ENCODE measurements around the gene INPP5A.
"Not testable (repeated sequence)": the region's sequence is repeated elsewhere in the genome, so short reads cannot be mapped to it uniquely, and the experiment has no call there.

INPP5A gene

GRCh38 chr10:132750936-132751335 is 213.3 kb downstream of the INPP5A start:
- DNase-seq, result no peak

GRCh38 chr10:132752378-132752777 is 214.8 kb downstream of the INPP5A start:
- DNase-seq, result no peak

- no peak for DNase-seq
Observed at GRCh38 chr10:132752961-132753360, 215.4 kb downstream of the INPP5A start.

- no peak for DNase-seq
Observed at GRCh38 chr10:132753596-132753995, 216.0 kb downstream of the INPP5A start.

GRCh38 chr10:132754071-132754470 is 216.5 kb downstream of the INPP5A start:
- no peak for DNase-seq

- DNase-seq, result no peak
Observed at GRCh38 chr10:132755166-132755711, 217.7 kb downstream of the INPP5A start.

GRCh38 chr10:132756591-132756990 is 219.0 kb downstream of the INPP5A start:
- DNase-seq, result no peak

GRCh38 chr10:132757171-132757570 is 219.6 kb downstream of the INPP5A start:
- DNase-seq, result no peak

GRCh38 chr10:132758865-132759264 is 221.3 kb downstream of the INPP5A start:
- no peak for DNase-seq

- DNase-seq, result no peak
Observed at GRCh38 chr10:132761395-132762060, 223.9 kb downstream of the INPP5A start.

GRCh38 chr10:132762267-132762666 is 224.7 kb downstream of the INPP5A start:
- DNase-seq, result no peak

- no peak for DNase-seq
Observed at GRCh38 chr10:132763545-132763944, 226.0 kb downstream of the INPP5A start.

- no peak for DNase-seq
Observed at GRCh38 chr10:132764108-132764507, 226.5 kb downstream of the INPP5A start.

- DNase-seq, result no peak
Observed at GRCh38 chr10:132765435-132765834, 227.8 kb downstream of the INPP5A start.

- no peak for DNase-seq
Observed at GRCh38 chr10:132766291-132766690, 228.7 kb downstream of the INPP5A start.

GRCh38 chr10:132768346-132769248 is 231.0 kb downstream of the INPP5A start:
- DNase-seq, result no peak

GRCh38 chr10:132770061-132771021 is 232.8 kb downstream of the INPP5A start:
- no peak for DNase-seq

- not testable (repeated sequence) for DNase-seq
Observed at GRCh38 chr10:132772816-132773215, 235.2 kb downstream of the INPP5A start.

GRCh38 chr10:132774181-132774901 is 236.8 kb downstream of the INPP5A start:
- DNase-seq, result no peak

- DNase-seq, result no peak
Observed at GRCh38 chr10:132774902-132775863, 237.6 kb downstream of the INPP5A start.

- DNase-seq, result no peak
Observed at GRCh38 chr10:132776186-132776585, 238.6 kb downstream of the INPP5A start.

Measured in NCI-H526 treated with DMSO at 0.1 percent for 48 hours (cell line).